GM21381 (cell line): ENCODE results near the gene FRG2C.
A peak's percentile ranks its signal among the peaks of the same experiment; 100 is the strongest.
"Not testable (repeated sequence)": the region's sequence is repeated elsewhere in the genome, so short reads cannot be mapped to it uniquely, and the experiment has no call there.

ENCODE experiments used
- ATAC-seq: cut with Tn5 transposase; IDR thresholded peaks from one replicate; pipeline ENCODE4 v1.9.1; 2021; ENCODE audit warnings: mild to moderate bottlenecking, moderate library complexity; ENCODE audit not compliant: unreplicated experiment

The FRG2C gene

GRCh38 chr3:75669348-75670297, 5.5 kb downstream of the FRG2C start:
- ATAC-seq, result peak; percentile 38

DNA sequence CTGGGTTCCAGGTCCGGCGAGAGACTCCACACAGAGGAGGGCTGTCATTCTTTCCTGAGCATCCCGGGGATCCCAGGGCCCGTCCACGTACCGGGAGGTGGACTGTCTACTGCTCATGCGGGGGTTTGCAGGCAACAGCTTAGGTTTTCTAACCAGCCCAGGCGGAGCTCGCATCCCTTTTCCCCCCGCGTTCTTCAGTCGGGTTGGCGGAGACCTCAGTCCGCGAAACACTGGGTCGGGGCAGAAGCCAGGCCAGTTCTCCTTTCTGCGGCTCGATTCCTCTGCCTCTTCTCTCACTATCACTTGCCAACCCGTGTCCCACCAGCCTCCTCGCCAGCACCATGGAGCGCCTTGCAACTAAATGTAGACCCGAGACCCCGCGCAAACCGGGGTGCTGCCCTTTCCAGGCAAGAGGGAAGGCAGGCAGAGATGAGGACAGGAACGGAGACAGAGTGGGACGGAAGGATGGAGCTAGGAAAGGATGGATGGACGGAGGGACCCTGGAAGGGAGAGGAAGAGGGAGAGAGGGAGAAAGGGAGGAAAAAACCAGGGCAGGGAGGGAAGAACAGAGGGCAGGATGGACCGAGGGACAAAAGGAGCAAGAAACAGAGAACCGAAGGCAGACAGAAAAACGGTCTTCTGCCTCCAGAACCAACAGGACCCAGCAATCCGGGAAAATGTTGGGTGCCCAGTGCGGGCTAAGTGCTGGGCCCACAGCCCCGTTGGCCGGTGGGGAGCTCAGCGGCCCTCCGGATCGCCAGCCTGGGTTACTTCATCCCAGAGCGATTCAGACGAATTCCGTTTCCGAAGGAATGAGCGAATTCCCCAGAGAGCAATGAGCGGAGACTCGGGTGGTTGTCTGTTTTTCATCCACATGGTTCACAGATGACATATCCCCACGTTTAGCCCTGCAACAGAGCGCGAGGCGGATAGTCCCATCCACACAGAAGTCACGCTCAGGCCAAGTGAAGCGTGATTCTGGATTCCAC, 6.5 kb downstream of the FRG2C start:
- peak; percentile 45 for ATAC-seq

DNA sequence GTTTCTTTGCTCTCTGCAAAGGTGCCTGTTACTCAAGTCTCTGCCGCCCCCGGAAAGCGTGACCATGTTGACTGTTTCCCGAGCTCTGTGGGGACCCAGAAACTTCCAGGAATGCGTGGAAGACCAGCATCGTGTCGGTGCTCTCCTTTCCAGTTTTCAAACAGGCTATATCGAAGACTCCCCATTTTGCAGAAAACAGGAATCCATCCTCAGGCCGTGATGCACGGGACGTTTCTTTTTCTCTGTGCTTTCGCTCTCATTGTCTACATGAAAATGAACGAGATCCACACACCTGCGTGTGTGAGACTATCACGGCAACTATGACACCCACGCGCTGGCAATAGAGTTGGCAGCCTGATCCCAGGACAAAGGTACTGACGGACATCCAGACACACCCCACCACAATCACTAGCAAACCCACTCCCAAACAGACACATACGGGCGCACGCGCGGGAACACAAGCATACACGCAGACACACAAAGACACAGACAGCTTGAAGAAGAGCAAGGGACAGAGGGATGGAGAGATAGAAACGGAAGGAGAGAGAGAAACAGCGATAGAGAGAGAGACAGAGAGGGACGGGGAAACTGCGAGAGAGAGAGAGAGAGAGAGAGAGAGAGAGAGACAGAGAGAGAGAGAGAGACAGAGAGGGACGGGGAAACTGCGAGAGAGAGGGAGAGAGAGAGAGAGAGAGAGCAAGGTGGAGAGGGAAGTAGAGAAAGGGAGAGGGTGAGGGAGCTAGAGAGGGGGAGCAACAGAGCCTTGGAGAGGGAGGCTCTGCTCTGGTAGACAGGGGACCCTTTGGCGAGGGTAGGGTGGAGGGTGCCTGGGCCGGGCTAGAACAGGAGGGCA, 7.4 kb downstream of the FRG2C start:
- ATAC-seq, result not testable (repeated sequence)

DNA sequence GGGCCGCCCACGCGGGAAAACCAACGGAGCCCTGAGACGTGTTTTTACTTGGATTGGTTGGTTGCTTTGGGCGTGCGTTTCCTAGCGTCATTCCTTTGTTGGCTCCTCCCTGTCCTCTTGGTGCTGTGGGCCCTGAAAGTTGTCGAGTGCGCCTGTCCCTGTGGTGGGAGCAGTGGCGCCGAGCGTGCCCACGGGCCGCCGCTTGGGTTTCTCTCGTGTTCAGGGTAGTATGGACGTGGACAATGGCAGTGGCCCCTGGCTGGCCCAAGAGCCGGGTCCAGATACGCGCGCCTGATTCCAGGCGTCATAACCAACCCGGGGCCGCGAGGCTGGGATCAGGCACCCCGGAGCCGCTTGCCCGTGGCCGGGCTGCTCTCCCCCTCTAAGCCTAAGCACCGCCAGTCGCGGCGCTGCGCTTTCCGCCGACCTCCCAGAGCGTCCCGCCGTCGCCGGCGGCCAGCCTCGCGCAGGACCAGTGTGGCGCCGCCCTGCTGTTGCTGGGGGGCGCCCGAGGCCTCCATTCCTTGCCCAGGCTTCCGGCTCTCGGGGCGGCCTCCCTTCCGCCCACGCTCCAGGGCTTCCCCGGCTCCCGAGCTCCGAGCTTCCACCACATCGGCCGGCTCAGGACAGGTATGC, 8.1 kb downstream of the FRG2C start:
- not testable (repeated sequence) for ATAC-seq

DNA sequence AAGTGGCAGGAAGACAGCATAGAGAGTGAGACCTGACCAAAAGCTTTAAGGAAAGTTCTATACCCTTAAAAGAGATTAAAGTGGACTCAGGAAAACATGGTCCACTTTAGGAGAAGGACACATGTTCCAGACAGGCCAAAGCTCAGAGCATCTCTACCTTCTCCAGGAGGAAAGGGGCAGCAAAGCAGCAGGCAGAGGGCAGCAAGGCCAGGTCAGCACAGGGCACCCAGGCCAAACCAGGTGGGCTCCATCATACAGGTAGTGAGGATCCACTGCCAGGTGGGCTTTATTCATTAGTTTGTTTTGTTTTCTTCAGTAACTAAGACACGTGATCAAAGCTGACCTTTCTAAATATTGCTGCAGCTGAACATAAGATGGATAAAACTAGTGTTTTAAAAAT, 19.8 kb downstream of the FRG2C start:
- ATAC-seq, result not testable (repeated sequence)

- no peak for ATAC-seq
These were observed 23.2 kb downstream of the FRG2C start for GRCh38 chr3:75687323-75687722.

GRCh38 chr3:75692061-75692460, 27.9 kb downstream of the FRG2C start:
- no peak for ATAC-seq
